ENCODE results near the gene VWA8. TPM values are rescaled to one million over a fixed set of nuclear protein-coding genes. Genes with fewer than 3 reads are reported as not detected.
"Not testable (repeated sequence)": the region's sequence is repeated elsewhere in the genome, so short reads cannot be mapped to it uniquely, and the experiment has no call there.

VWA8 gene
- total RNA-seq, 2 experiments from 2014 or later, result 15.7 to 16.9 TPM

GRCh38 chr13:41939398-41939797 is 21.5 kb downstream of the VWA8 start:
- ChIA-PET POLR2A (no interaction called here), CTCF (no interaction called here)
- Mint-ChIP-seq H3K27me3 (ENCODE audit: low read depth) (no peaks in the 10 kb centered on the region), H3K4me1 (ENCODE audit: low read depth) (peaks cover 9% of the 10 kb centered on the region), H3K4me3 (no peak overlapping the region), H3K27ac (no peak overlapping the region), H3K36me3 (ENCODE audit: low read depth) (peaks cover 11% of the 10 kb centered on the region), H3K9me3 (ENCODE audit: insufficient read depth) (no peaks in the 10 kb centered on the region)
- ATAC-seq (no peak), DNase-seq (no peak)

- ATAC-seq, result no peak
- Mint-ChIP-seq H3K9me3 (ENCODE audit: insufficient read depth) (no peaks in the 10 kb centered on the region), H3K4me3 (no peak overlapping the region), H3K27me3 (ENCODE audit: low read depth) (no peaks in the 10 kb centered on the region), H3K4me1 (ENCODE audit: low read depth) (peaks cover 9% of the 10 kb centered on the region), H3K36me3 (ENCODE audit: low read depth) (peaks cover 12% of the 10 kb centered on the region), H3K27ac (no peak overlapping the region)
- no peak for DNase-seq
- CTCF ChIA-PET, result no interaction called here
- POLR2A ChIA-PET, result no interaction called here
These were observed 22.0 kb downstream of the VWA8 start for GRCh38 chr13:41938918-41939317.

- Mint-ChIP-seq H3K9me3 (ENCODE audit: insufficient read depth) (no peaks in the 10 kb centered on the region), H3K4me3 (no peak overlapping the region), H3K4me1 (ENCODE audit: low read depth) (peaks cover 9% of the 10 kb centered on the region), H3K27ac (no peak overlapping the region), H3K36me3 (ENCODE audit: low read depth) (peaks cover 7% of the 10 kb centered on the region), H3K27me3 (ENCODE audit: low read depth) (no peaks in the 10 kb centered on the region)
- ChIA-PET POLR2A (no interaction called here), CTCF (no interaction called here)
- ATAC-seq, result no peak
- DNase-seq, result no peak
These were observed 23.5 kb downstream of the VWA8 start for GRCh38 chr13:41937388-41937787.

GRCh38 chr13:41935501-41935900 is 25.4 kb downstream of the VWA8 start:
- ChIA-PET POLR2A (no interaction called here), CTCF (no interaction called here)
- H3K36me3 Mint-ChIP-seq (ENCODE audit: low read depth), result peaks cover 11% of the 10 kb centered on the region
- no peak overlapping the region for H3K27ac Mint-ChIP-seq
- DNase-seq, result no peak
- no peaks in the 10 kb centered on the region for H3K27me3 Mint-ChIP-seq (ENCODE audit: low read depth)
- no peak overlapping the region for H3K4me3 Mint-ChIP-seq
- no peaks in the 10 kb centered on the region for H3K9me3 Mint-ChIP-seq (ENCODE audit: insufficient read depth)
- peaks cover 12% of the 10 kb centered on the region for H3K4me1 Mint-ChIP-seq (ENCODE audit: low read depth)
- ATAC-seq, result no peak

GRCh38 chr13:41934994-41935393 is 25.9 kb downstream of the VWA8 start:
- peaks cover 14% of the 10 kb centered on the region for H3K36me3 Mint-ChIP-seq (ENCODE audit: low read depth)
- no peak overlapping the region for H3K27ac Mint-ChIP-seq
- H3K4me3 Mint-ChIP-seq, result no peak overlapping the region
- H3K9me3 Mint-ChIP-seq (ENCODE audit: insufficient read depth), result no peaks in the 10 kb centered on the region
- no peak for DNase-seq
- H3K27me3 Mint-ChIP-seq (ENCODE audit: low read depth), result no peaks in the 10 kb centered on the region
- peaks cover 9% of the 10 kb centered on the region for H3K4me1 Mint-ChIP-seq (ENCODE audit: low read depth)
- CTCF ChIA-PET, result no interaction called here
- no peak for ATAC-seq
- POLR2A ChIA-PET, result no interaction called here

GRCh38 chr13:41934120-41934519 is 26.8 kb downstream of the VWA8 start:
- H3K9me3 Mint-ChIP-seq (ENCODE audit: insufficient read depth), result no peaks in the 10 kb centered on the region
- H3K4me3 Mint-ChIP-seq, result no peak overlapping the region
- H3K27me3 Mint-ChIP-seq (ENCODE audit: low read depth), result no peaks in the 10 kb centered on the region
- CTCF ChIA-PET, result interaction anchor here (1.7 kb wide), 1 partner anchor 8 kb away, joined by 4 read pairs; no protein-coding TSS in a partner anchor
- ATAC-seq, result no peak
- no peak for DNase-seq
- H3K4me1 Mint-ChIP-seq (ENCODE audit: low read depth), result peaks cover 9% of the 10 kb centered on the region
- POLR2A ChIA-PET, result no interaction called here
- peaks cover 22% of the 10 kb centered on the region for H3K36me3 Mint-ChIP-seq (ENCODE audit: low read depth)
- H3K27ac Mint-ChIP-seq, result no peak overlapping the region

- H3K27me3 Mint-ChIP-seq (ENCODE audit: low read depth), result no peaks in the 10 kb centered on the region
- peaks cover 37% of the 10 kb centered on the region for H3K36me3 Mint-ChIP-seq (ENCODE audit: low read depth)
- no peak for ATAC-seq
- ChIA-PET POLR2A (interaction anchor here (0.6 to 1.2 kb wide), 3 partner anchors 29 to 116 kb away, joined by 3 to 6 read pairs (median 3); partner anchors contain the start of gene VWA8), CTCF (no interaction called here)
- peaks cover 13% of the 10 kb centered on the region for H3K9me3 Mint-ChIP-seq (ENCODE audit: insufficient read depth)
- DNase-seq, result no peak
- H3K4me3 Mint-ChIP-seq, result no peak overlapping the region
- H3K27ac Mint-ChIP-seq, result no peak overlapping the region
- H3K4me1 Mint-ChIP-seq (ENCODE audit: low read depth), result peaks cover 28% of the 10 kb centered on the region
These were observed 29.6 kb downstream of the VWA8 start for GRCh38 chr13:41931337-41931736.

GRCh38 chr13:41930154-41930553 is 30.8 kb downstream of the VWA8 start:
- H3K27ac Mint-ChIP-seq, result no peak overlapping the region
- no peaks in the 10 kb centered on the region for H3K27me3 Mint-ChIP-seq (ENCODE audit: low read depth)
- peaks cover 42% of the 10 kb centered on the region for H3K36me3 Mint-ChIP-seq (ENCODE audit: low read depth)
- H3K4me1 Mint-ChIP-seq (ENCODE audit: low read depth), result peaks cover 28% of the 10 kb centered on the region
- no peak for DNase-seq
- ATAC-seq, result no peak
- POLR2A ChIA-PET, result interaction anchor here (0.7 to 1.2 kb wide), 2 partner anchors 30 to 1081 kb away, joined by 3 read pairs; partner anchors contain the start of gene VWA8
- H3K9me3 Mint-ChIP-seq (ENCODE audit: insufficient read depth), result peaks cover 21% of the 10 kb centered on the region
- H3K4me3 Mint-ChIP-seq, result no peak overlapping the region
- CTCF ChIA-PET, result interaction anchor here (0.8 to 1.5 kb wide), 3 partner anchors 11 to 262 kb away, joined by 3 to 4 read pairs (median 3); no protein-coding TSS in a partner anchor

GRCh38 chr13:41928323-41928722 is 32.6 kb downstream of the VWA8 start:
- H3K27me3 Mint-ChIP-seq (ENCODE audit: low read depth), result no peaks in the 10 kb centered on the region
- CTCF ChIA-PET, result no interaction called here
- H3K4me1 Mint-ChIP-seq (ENCODE audit: low read depth), result peaks cover 39% of the 10 kb centered on the region
- peak overlapping the region; percentile 75 for H3K27ac Mint-ChIP-seq
- ATAC-seq (peak; percentile 37), DNase-seq (no peak)
- POLR2A ChIA-PET, result interaction anchor here (0.7 kb wide), 1 partner anchor 121 kb away, joined by 3 read pairs; no protein-coding TSS in a partner anchor
- H3K9me3 Mint-ChIP-seq (ENCODE audit: insufficient read depth), result peaks cover 39% of the 10 kb centered on the region
- peak overlapping the region; percentile 67 for H3K4me3 Mint-ChIP-seq
- H3K36me3 Mint-ChIP-seq (ENCODE audit: low read depth), result peaks cover 57% of the 10 kb centered on the region

- Mint-ChIP-seq H3K27ac (no peak overlapping the region), H3K9me3 (ENCODE audit: insufficient read depth) (peaks cover 41% of the 10 kb centered on the region), H3K27me3 (ENCODE audit: low read depth) (no peaks in the 10 kb centered on the region), H3K4me3 (no peak overlapping the region), H3K4me1 (ENCODE audit: low read depth) (peaks cover 46% of the 10 kb centered on the region), H3K36me3 (ENCODE audit: low read depth) (peaks cover 79% of the 10 kb centered on the region)
- POLR2A ChIA-PET, result interaction anchor here (0.5 kb wide), 1 partner anchor 18 kb away, joined by 3 read pairs; no protein-coding TSS in a partner anchor
- DNase-seq (no peak), ATAC-seq (no peak)
- CTCF ChIA-PET, result interaction anchor here (0.7 to 1.6 kb wide), 3 partner anchors 8 to 256 kb away, joined by 3 to 4 read pairs (median 4); no protein-coding TSS in a partner anchor
These were observed 35.9 kb downstream of the VWA8 start for GRCh38 chr13:41925014-41925413.

GRCh38 chr13:41922894-41923293 is 38.0 kb downstream of the VWA8 start:
- peaks cover 50% of the 10 kb centered on the region for H3K4me1 Mint-ChIP-seq (ENCODE audit: low read depth)
- CTCF ChIA-PET; POLR2A ChIA-PET; H3K27ac Mint-ChIP-seq; H3K27me3 Mint-ChIP-seq (ENCODE audit: low read depth); ATAC-seq; DNase-seq; H3K4me3 Mint-ChIP-seq: not testable (repeated sequence)
- H3K9me3 Mint-ChIP-seq (ENCODE audit: insufficient read depth), result peaks cover 41% of the 10 kb centered on the region
- H3K36me3 Mint-ChIP-seq (ENCODE audit: low read depth), result peaks cover 66% of the 10 kb centered on the region

GRCh38 chr13:41919741-41920487 is 41.0 kb downstream of the VWA8 start:
- Mint-ChIP-seq H3K9me3 (ENCODE audit: insufficient read depth) (peaks cover 18% of the 10 kb centered on the region), H3K4me3 (no peak overlapping the region), H3K36me3 (ENCODE audit: low read depth) (peaks cover 50% of the 10 kb centered on the region), H3K27ac (no peak overlapping the region), H3K27me3 (ENCODE audit: low read depth) (no peaks in the 10 kb centered on the region), H3K4me1 (ENCODE audit: low read depth) (peaks cover 59% of the 10 kb centered on the region)
- CTCF ChIA-PET, result no interaction called here
- ATAC-seq (no peak), DNase-seq (no peak)
- POLR2A ChIA-PET, result no interaction called here

All from activated CD8-positive, alpha-beta T cell treated with anti-CD3 and anti-CD28 coated beads, Interleukin-2, amount 10 ng/mL, durations not matched to agents 7 days and 5 days (primary cell).